HEK293 (cell line): ENCODE data around the gene PCCA.

Source experiments
- GLIS2 ChIP-seq: fragments of 450-650 bp; formaldehyde crosslinking; IDR thresholded peaks from 2 replicates; pipeline ENCODE4 v1.5.1; 2016; ENCODE audit warnings: missing biosample characterization, missing genetic modification characterization
- REST ChIP-seq: fragments of 450-650 bp; formaldehyde crosslinking; IDR thresholded peaks from 2 replicates; pipeline ENCODE4 v1.5.1; 2016; ENCODE audit warnings: missing biosample characterization, missing genetic modification characterization
- SP2 ChIP-seq: fragments of 450-650 bp; formaldehyde crosslinking; IDR thresholded peaks from 2 replicates; pipeline ENCODE4 v1.5.1; 2016; ENCODE audit warnings: missing biosample characterization, missing genetic modification characterization
- TCF7L2 ChIP-seq: IDR thresholded peaks from 2 replicates; pipeline ENCODE4 v1.6.1; 2011; ENCODE audit warnings: low read depth, mild to moderate bottlenecking, inconsistent platforms, low read length, moderate library complexity, borderline replicate concordance
- ZNF26 ChIP-seq: fragments of 450-650 bp; formaldehyde crosslinking; IDR thresholded peaks from 2 replicates; pipeline ENCODE4 v1.5.1; 2016; ENCODE audit warnings: missing biosample characterization, missing genetic modification characterization
- ZNF274 ChIP-seq, 2 experiments: fragments of 200-500 bp in 1 of 2; fragments of 450-650 bp in 1 of 2; sonication (Bioruptor generic) in 1 of 2; formaldehyde crosslinking in 1 of 2; IDR thresholded peaks; 2 replicates each; pipeline versions ENCODE4 v1.5.1 to v1.6.1; 2014 to 2016; ENCODE audit warnings: borderline replicate concordance in 1 of 2, inconsistent platforms in 1 of 2, low read length in 1 of 2, missing biosample characterization in 1 of 2, missing genetic modification characterization in 1 of 2
- ZNF398 ChIP-seq: fragments of 450-650 bp; formaldehyde crosslinking; IDR thresholded peaks from 2 replicates; pipeline ENCODE4 v1.5.1; 2017; ENCODE audit warnings: missing biosample characterization, missing genetic modification characterization
- TF ChIP-seq, protein P1 (sequence below): fragments of 450-650 bp; formaldehyde crosslinking; IDR thresholded peaks from 2 replicates; pipeline ENCODE4 v1.5.1; 2017; ENCODE audit warnings: missing biosample characterization, missing genetic modification characterization

- TF ChIP-seq ZNF398 (tag by site-specific recombination), result no peak
- TF ChIP-seq ZNF26 (tag by site-specific recombination), result no peak
- TF ChIP-seq, protein P1, sequence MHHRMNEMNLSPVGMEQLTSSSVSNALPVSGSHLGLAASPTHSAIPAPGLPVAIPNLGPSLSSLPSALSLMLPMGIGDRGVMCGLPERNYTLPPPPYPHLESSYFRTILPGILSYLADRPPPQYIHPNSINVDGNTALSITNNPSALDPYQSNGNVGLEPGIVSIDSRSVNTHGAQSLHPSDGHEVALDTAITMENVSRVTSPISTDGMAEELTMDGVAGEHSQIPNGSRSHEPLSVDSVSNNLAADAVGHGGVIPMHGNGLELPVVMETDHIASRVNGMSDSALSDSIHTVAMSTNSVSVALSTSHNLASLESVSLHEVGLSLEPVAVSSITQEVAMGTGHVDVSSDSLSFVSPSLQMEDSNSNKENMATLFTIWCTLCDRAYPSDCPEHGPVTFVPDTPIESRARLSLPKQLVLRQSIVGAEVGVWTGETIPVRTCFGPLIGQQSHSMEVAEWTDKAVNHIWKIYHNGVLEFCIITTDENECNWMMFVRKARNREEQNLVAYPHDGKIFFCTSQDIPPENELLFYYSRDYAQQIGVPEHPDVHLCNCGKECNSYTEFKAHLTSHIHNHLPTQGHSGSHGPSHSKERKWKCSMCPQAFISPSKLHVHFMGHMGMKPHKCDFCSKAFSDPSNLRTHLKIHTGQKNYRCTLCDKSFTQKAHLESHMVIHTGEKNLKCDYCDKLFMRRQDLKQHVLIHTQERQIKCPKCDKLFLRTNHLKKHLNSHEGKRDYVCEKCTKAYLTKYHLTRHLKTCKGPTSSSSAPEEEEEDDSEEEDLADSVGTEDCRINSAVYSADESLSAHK, result no peak
- TF ChIP-seq REST (tag by site-specific recombination), result no peak
- TF ChIP-seq ZNF274 (IDR thresholded peaks at IDR 0.05; ENCODE audit: low read length), result no peak
- TF ChIP-seq ZNF274 (tag by site-specific recombination; IDR thresholded peaks at IDR 0.05; ENCODE audit: borderline replicate concordance), result no peak
- TF ChIP-seq SP2 (tag by site-specific recombination), result no peak
- TF ChIP-seq GLIS2 (tag by site-specific recombination), result no peak
- TF ChIP-seq TCF7L2, result no peak
These were observed 268.0 kb downstream of the PCCA start for GRCh38 chr13:100356889-100357288.
